Activated naive CD4-positive, alpha-beta T cell treated with anti-CD3 and anti-CD28 coated beads, Interleukin-2, amount 10 ng/mL, durations not matched to agents 7 days and 5 days (primary cell): Measurements from ENCODE around the gene RUSC2.

Experiments used
- CTCF ChIA-PET: fragments of 350-600 bp; sonication (Branson Sonifier 250); formaldehyde crosslinking; loops from one replicate; lab custom pipeline; 2021; ENCODE audit warnings: antibody characterized with exemption; lab: Charles Lee
- DNase-seq: peaks from one replicate; pipeline ENCODE4 v3.0.0-alpha.2; 2020
- H3K27ac Mint-ChIP-seq: one replicate; pipeline ENCODE4 v1.8.0; 2021; ENCODE audit warnings: mild to moderate bottlenecking, moderate library complexity, mixed read lengths
- H3K27me3 Mint-ChIP-seq: one replicate; pipeline ENCODE4 v1.8.0; 2021; ENCODE audit warnings: mild to moderate bottlenecking, mixed read lengths
- H3K36me3 Mint-ChIP-seq: one replicate; pipeline ENCODE4 v1.8.0; 2021; ENCODE audit warnings: mixed read lengths
- H3K4me1 Mint-ChIP-seq: one replicate; pipeline ENCODE4 v1.8.0; 2021; ENCODE audit warnings: mixed read lengths
- H3K4me3 Mint-ChIP-seq: one replicate; pipeline ENCODE4 v1.8.0; 2021; ENCODE audit warnings: mild to moderate bottlenecking, moderate library complexity, mixed read lengths
- H3K9me3 Mint-ChIP-seq: one replicate; pipeline ENCODE4 v1.8.0; 2021; ENCODE audit warnings: mixed read lengths

The RUSC2 gene

DNA sequence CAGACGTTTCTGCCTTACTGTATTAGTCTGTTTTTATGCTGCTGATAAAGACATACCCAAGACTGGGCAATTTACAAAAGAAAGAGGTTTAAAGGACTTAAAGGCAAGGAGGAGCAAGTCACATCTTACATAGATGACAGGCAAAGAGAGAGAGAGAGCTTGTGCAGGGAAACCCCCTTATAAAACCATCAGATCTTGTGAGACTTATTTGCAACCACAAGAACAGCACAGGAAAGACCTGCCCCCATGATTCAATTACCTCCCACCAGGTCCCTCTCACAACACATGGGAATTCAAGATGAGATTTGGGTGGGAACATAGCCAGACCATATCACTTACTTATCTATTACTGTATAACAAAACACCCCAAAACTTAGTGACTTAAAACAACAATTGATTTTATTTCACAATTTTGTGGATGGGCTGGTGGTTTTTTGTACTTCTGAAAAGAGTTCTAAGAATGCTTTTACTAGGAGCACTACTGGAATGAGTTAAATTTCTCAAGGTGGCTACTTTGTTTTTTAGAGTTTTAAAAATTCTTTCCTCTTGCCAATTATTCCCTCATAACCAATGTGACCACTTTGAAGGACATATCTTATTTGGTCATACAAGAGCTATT, 10.3 kb downstream of the RUSC2 start:
- Mint-ChIP-seq H3K36me3 (peaks cover 2% of the 10 kb centered on the region), H3K27ac (no peak overlapping the region), H3K4me3 (no peak overlapping the region), H3K9me3 (peaks cover 13% of the 10 kb centered on the region), H3K27me3 (peaks cover 4% of the 10 kb centered on the region), H3K4me1 (peaks cover 16% of the 10 kb centered on the region)
- DNase-seq: no peak
- CTCF ChIA-PET: no interaction called here

DNA sequence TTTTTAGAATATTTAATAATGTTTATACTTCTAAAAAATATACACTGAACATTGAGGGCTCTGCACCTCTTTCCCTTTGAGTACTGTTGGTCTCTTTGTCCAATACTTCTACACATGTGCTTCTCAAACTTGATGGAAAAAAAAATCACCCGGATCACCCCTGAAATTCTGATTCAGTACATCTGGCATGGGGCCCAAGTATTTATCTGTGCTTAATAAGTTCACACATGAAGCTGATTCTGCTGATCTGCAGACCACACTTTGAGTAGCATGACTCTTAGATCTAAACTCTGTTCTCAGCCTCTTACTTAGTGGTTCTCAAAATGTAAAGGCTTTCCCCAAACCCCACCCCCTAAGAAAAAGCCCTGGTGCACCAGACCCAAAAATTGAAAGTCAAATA, 12.0 kb downstream of the RUSC2 start:
- no peak overlapping the region for H3K4me3 Mint-ChIP-seq
- peaks cover 4% of the 10 kb centered on the region for H3K27me3 Mint-ChIP-seq
- no peak for DNase-seq
- no peak overlapping the region for H3K27ac Mint-ChIP-seq
- peaks cover 13% of the 10 kb centered on the region for H3K9me3 Mint-ChIP-seq
- CTCF ChIA-PET: no interaction called here
- peaks cover 3% of the 10 kb centered on the region for H3K4me1 Mint-ChIP-seq
- peaks cover 2% of the 10 kb centered on the region for H3K36me3 Mint-ChIP-seq

DNA sequence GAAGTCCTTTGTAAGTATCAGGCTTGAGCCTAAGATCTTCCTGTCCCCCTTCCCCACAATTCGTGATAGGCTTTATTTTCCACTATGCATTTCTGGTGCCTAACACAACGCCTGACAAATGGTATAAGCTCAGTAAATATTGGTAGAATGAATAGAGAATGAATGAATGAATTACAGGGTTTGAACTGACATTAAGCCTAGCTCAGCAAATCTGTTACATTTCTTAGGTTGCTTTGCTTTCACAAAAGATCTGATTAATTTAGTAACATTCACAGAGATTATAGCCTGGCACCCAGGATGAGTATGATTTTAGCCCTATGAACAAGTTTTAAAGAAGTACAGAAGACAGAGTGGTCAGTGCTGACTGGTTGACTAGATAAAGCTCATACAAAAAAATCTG, 16.4 kb downstream of the RUSC2 start:
- CTCF ChIA-PET: no interaction called here
- Mint-ChIP-seq H3K27ac (no peak overlapping the region), H3K27me3 (no peaks in the 10 kb centered on the region), H3K9me3 (no peaks in the 10 kb centered on the region), H3K4me3 (no peak overlapping the region), H3K4me1 (no peaks in the 10 kb centered on the region), H3K36me3 (no peaks in the 10 kb centered on the region)
- DNase-seq: no peak

DNA sequence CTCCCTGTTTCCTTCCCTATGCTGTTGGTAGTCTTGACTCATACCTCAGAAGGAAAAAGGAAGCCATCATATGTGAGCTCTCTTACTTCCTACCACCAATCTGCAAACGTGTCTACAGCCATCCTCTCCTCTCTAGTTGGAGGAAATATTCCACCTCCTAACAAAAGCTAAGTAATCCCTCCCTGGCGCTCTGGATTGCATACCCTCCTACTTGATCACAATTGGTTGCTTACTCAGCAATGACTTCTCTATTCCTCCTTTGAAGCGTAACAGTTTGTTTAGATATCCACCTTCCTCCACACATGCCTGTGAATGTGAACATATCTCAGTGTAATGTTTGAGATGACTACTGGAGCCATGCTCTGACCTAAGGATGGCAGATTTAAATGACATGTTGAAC, 18.2 kb downstream of the RUSC2 start:
- Mint-ChIP-seq H3K9me3 (no peaks in the 10 kb centered on the region), H3K4me1 (no peaks in the 10 kb centered on the region), H3K27me3 (no peaks in the 10 kb centered on the region), H3K36me3 (no peaks in the 10 kb centered on the region), H3K4me3 (no peak overlapping the region), H3K27ac (no peak overlapping the region)
- no peak for DNase-seq
- CTCF ChIA-PET: interaction anchor here (1.1 kb wide), 1 partner anchor 21 kb away, joined by 3 read pairs; no protein-coding TSS in a partner anchor

DNA sequence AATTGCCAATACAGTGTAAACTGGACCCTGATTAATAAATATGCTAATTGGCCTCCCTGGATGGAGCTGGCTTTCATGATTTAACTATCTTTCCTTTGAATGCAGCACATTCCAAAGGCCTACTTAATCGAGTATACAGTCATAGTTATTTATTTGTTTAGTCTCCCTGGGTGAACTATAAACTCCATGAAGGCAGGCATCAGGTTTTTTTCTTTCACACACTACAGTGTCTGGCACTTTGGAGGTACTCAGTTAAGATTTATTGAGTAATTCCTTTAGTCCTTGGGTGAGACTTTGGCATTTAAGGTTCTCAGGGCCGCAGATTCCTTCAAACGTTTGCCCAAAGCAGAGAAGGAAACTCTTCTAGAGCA, 20.5 kb downstream of the RUSC2 start:
- no peak for DNase-seq
- Mint-ChIP-seq H3K36me3 (no peaks in the 10 kb centered on the region), H3K27ac (no peak overlapping the region), H3K9me3 (no peaks in the 10 kb centered on the region), H3K27me3 (no peaks in the 10 kb centered on the region), H3K4me3 (no peak overlapping the region), H3K4me1 (no peaks in the 10 kb centered on the region)
- CTCF ChIA-PET: interaction anchor here (1.1 to 1.7 kb wide), 2 partner anchors 9 to 44 kb away, joined by 3 to 5 read pairs; no protein-coding TSS in a partner anchor

DNA sequence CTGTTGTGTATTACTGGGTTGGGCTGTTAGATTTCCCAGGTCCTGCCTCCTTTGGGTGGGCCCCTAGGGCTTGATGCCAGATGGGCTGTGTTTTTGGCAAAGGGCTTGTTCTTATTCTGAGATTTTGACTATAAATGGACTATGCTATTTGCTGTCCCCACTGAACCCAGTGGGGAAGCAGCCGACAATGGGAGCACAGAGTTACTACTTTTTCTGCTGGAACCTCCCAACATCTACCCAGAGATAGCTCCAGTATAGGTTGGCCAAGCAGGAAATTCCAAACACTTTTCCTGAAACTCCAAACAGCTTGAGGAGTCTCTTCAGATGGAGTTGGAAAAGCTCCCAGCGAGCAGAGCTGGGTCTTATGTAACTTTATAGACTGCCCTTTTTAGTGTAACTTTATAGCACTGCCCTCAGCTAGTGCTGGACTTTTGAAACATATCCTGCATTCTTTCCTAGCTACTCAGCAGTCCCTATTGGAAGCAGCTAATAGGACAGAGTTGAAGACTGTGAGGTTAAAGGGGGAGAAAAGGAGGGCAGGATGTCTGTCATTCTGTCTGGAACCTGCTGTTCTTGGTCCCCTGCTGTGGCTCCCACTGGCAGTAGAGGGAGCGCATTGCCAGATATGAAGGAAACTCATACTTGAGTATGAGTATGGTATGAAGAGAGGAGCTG, 21.0 kb downstream of the RUSC2 start:
- no peak for DNase-seq
- no peak overlapping the region for H3K27ac Mint-ChIP-seq
- H3K36me3 Mint-ChIP-seq: no peaks in the 10 kb centered on the region
- H3K4me1 Mint-ChIP-seq: no peaks in the 10 kb centered on the region
- H3K9me3 Mint-ChIP-seq: no peaks in the 10 kb centered on the region
- H3K27me3 Mint-ChIP-seq: no peaks in the 10 kb centered on the region
- H3K4me3 Mint-ChIP-seq: no peak overlapping the region
- CTCF ChIA-PET: interaction anchor here (1.1 to 1.7 kb wide), 2 partner anchors 10 to 44 kb away, joined by 3 to 5 read pairs; no protein-coding TSS in a partner anchor

DNA sequence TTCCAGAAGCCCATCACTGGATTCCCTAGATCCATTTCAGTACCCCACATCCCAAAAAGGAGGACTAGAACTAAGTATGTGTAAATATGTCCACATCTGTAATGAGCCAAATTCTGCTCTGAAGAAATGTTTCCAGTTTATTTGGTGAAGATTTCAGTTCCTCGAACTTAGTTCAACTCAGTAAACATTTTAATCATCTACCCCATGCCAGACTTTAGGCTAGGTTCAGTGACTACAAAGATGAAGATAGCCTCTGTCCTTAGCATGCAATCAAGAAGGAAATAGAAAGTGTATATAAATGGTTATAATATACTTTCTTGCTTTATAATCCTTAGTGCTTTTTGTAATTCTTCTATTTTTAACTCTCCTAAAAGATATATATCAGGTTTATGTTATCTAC, 21.5 kb downstream of the RUSC2 start:
- Mint-ChIP-seq H3K9me3 (no peaks in the 10 kb centered on the region), H3K27ac (no peak overlapping the region), H3K27me3 (no peaks in the 10 kb centered on the region), H3K4me1 (no peaks in the 10 kb centered on the region), H3K4me3 (no peak overlapping the region), H3K36me3 (no peaks in the 10 kb centered on the region)
- CTCF ChIA-PET: no interaction called here
- no peak for DNase-seq

DNA sequence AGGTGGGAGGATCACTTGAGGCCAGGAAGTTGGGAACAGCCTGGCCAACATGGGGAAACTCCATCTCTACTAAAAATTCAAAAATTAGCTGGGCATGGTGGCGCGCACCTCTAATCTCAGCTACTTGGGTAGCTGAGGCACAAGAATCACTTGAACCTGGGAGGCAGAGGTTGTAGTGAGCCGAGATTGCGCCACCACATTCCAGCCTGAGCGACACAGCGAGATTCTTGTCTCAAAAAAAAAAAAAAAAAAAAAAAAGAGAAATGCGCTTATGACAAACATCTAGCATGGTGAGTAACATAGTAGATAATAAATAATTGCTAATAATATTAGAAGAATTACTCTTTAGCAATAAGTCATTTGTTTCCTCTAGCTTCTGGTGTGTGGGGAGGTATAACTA, 25.9 kb downstream of the RUSC2 start:
- H3K4me1 Mint-ChIP-seq: no peaks in the 10 kb centered on the region
- H3K9me3 Mint-ChIP-seq: no peaks in the 10 kb centered on the region
- H3K27ac Mint-ChIP-seq: no peak overlapping the region
- H3K4me3 Mint-ChIP-seq: no peak overlapping the region
- CTCF ChIA-PET: no interaction called here
- H3K36me3 Mint-ChIP-seq: no peaks in the 10 kb centered on the region
- DNase-seq: no peak
- H3K27me3 Mint-ChIP-seq: no peaks in the 10 kb centered on the region

DNA sequence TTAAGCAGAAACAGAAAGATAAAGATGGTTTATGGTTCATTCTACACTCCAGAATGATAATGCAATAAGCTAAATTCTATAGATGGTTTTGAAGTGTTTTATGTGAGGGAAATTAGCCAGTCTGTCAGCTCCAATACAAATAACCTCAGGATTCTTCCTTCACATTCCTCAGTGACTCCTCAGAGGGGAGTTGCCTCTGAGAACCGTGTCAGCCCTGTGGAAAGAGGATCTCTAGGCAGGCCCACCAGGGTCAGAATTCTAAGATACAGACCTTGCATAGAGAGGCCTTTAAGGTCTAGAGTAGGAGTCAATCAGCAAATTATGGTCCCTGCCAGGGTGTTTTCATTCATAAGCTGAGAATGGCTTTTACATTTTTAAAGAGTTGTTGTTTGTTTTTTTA, 26.6 kb downstream of the RUSC2 start:
- CTCF ChIA-PET: no interaction called here
- Mint-ChIP-seq H3K9me3 (no peaks in the 10 kb centered on the region), H3K27me3 (no peaks in the 10 kb centered on the region), H3K4me3 (no peak overlapping the region), H3K27ac (no peak overlapping the region), H3K36me3 (no peaks in the 10 kb centered on the region), H3K4me1 (no peaks in the 10 kb centered on the region)
- DNase-seq: no peak

DNA sequence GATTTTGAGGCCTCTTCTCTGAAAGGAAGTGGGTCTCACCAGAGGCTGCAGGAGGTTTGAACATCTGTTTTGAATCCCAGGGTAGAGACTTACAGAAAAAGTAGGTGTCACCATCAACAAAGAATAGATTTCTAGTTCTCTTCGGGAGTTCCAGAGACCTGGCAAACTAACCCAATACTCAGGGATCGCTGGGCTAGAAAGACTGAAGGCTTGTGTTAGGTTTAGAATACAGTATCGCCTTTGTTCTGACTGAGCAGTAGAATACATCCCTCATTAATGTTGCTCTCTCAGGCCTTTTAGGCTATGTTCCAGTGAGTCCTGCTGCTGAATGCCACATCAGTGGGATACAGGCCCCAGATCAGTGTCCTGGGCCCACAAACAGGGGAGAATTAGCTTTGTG, 27.2 kb downstream of the RUSC2 start:
- no peak overlapping the region for H3K4me3 Mint-ChIP-seq
- no peak overlapping the region for H3K27ac Mint-ChIP-seq
- H3K27me3 Mint-ChIP-seq: no peaks in the 10 kb centered on the region

DNA sequence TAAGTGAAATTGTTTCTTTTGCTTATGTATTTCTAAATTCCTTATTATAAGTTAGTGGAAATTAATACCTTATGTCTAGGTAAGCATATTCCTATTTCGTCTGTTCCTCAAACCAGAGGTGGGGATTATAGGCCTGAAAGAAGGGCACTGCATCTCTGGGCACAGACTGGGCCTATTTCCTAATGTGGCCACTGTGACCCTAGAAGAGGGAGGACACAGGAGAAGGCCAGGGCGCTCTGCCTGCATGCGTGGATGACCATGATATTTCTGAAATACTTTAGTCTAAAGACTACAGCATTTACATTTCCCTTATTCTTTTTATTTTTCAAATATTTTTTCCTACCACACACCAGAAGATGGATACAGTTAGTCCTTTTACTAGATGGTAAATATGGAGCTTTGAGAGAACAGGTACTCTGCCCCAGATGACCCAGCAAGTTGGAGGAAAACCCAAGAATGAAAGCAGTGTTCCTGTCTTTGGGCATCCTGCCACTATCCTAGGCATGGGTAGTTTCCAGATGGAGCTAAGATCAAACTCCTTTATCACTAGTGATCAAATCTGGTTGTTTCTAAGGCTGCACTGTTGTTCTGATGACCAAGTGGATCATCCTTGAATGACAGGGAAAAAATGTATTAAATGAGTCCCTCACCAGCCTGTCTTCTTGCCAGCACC, 27.8 kb downstream of the RUSC2 start:
- H3K4me1 Mint-ChIP-seq: no peaks in the 10 kb centered on the region
- CTCF ChIA-PET: no interaction called here
- no peaks in the 10 kb centered on the region for H3K36me3 Mint-ChIP-seq
- no peak for DNase-seq
- no peak overlapping the region for H3K4me3 Mint-ChIP-seq
- H3K9me3 Mint-ChIP-seq: no peaks in the 10 kb centered on the region
- H3K27ac Mint-ChIP-seq: no peak overlapping the region
- H3K27me3 Mint-ChIP-seq: no peaks in the 10 kb centered on the region

More for the DNA sequence above, 27.2 kb downstream of the RUSC2 start:
- H3K9me3 Mint-ChIP-seq: no peaks in the 10 kb centered on the region
- no peak for DNase-seq
- no peaks in the 10 kb centered on the region for H3K36me3 Mint-ChIP-seq
- no peaks in the 10 kb centered on the region for H3K4me1 Mint-ChIP-seq
- CTCF ChIA-PET: no interaction called here

DNA sequence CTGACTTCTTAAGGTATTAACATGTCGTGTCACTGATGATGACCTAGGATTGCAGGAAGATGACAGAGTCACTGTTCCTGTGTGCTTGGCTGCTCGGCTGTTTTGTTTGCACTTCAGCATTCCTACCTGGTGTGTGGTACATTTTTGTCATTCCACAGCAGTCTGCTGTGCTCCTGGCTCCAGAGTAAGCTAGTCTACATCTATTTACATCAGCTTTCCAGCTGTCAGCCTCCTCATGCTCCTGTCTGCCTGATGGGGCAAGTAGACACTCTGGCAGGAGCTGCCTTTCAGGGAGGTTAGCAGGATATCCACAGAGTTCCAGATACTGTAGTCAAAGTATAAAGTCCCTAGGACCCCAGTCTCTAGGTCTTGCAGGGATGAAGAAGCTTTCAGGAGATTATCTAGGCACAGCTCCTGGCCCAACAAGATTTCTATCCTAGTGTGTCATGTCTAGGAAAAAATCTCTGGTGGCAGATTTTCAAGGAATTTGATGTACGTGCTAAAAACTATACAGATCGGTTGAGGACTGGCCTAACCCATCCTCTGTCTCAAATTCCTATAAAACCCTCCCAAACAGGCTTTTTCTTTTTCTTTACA, 28.4 kb downstream of the RUSC2 start:
- DNase-seq: no peak
- Mint-ChIP-seq H3K27me3 (no peaks in the 10 kb centered on the region), H3K27ac (no peak overlapping the region), H3K36me3 (no peaks in the 10 kb centered on the region), H3K4me3 (no peak overlapping the region), H3K9me3 (no peaks in the 10 kb centered on the region), H3K4me1 (no peaks in the 10 kb centered on the region)
- CTCF ChIA-PET: no interaction called here

DNA sequence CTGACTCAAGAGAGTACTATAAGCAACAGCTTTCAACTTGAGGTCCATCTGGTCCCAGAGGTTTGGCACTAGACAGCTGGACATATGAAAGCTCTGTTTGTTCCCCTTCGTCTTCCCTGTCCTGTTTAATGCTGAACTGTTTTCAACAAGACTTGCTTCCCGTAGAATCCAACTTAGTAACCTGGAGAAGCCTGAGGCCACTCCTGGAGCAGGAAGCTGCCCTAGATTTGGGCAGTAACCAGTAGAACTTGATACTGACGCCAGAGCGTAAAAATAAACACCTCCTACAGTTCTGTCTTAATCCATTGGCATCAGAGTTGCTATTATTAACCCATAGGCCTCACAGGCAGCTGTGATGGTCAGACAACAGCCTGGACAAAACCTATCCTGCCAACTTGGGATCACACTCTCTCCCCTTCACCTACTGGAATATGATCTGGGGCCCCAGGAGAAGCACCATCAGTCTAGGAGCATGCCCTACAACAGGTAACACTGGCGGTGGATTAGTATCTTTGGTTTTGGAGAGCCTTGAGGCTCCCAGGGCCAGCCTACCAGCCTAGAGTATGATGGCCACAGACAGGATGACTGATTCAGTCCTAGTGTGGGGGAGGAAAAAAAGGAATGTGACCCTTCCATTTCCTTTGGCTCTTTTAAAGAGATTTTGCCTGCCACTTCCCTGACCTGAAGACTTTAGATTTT, 29.2 kb downstream of the RUSC2 start:
- CTCF ChIA-PET: interaction anchor here (1.2 kb wide), 1 partner anchor 43 kb away, joined by 3 read pairs; no protein-coding TSS in a partner anchor
- Mint-ChIP-seq H3K27ac (no peak overlapping the region), H3K9me3 (no peaks in the 10 kb centered on the region), H3K4me1 (no peaks in the 10 kb centered on the region), H3K27me3 (no peaks in the 10 kb centered on the region), H3K36me3 (no peaks in the 10 kb centered on the region), H3K4me3 (no peak overlapping the region)
- DNase-seq: no peak
